GM18909 (cell line): ENCODE results near the gene FASTK.
"Not testable (repeated sequence)": the region's sequence is repeated elsewhere in the genome, so short reads cannot be mapped to it uniquely, and the experiment has no call there.

Experiments used
- ATAC-seq: cut with Tn5 transposase; IDR thresholded peaks from one replicate; pipeline ENCODE4 v1.9.1; 2021; ENCODE audit warnings: mild to moderate bottlenecking; ENCODE audit not compliant: unreplicated experiment, poor library complexity

FASTK gene

GRCh38 chr7:151032936-151033863, 47.4 kb downstream of the FASTK start:
- no peak for ATAC-seq

GRCh38 chr7:151031011-151031410, 49.6 kb downstream of the FASTK start:
- ATAC-seq: no peak

GRCh38 chr7:151028948-151029501, 51.6 kb downstream of the FASTK start:
- no peak for ATAC-seq

GRCh38 chr7:151028131-151028947, 52.3 kb downstream of the FASTK start, which contains the start of gene ABCB8:
ABCB8 (plus strand) TSS chr7:151028450; CDS start chr7:151028516, 66 bp downstream.
- peak; percentile 97 for ATAC-seq

GRCh38 chr7:151027728-151028130, 52.9 kb downstream of the FASTK start:
- not testable (repeated sequence) for ATAC-seq

- ATAC-seq: not testable (repeated sequence)
These were observed 53.6 kb downstream of the FASTK start for GRCh38 chr7:151026771-151027727.
